CD4-positive, alpha-beta T cell (primary cell): ENCODE measurements around the gene TACC3. TPM values are rescaled to one million over a fixed set of nuclear protein-coding genes. Genes with fewer than 3 reads are reported as not detected.

Source experiments
- ATAC-seq: fragments of 200-7000 bp; cut with Tn5 transposase; one replicate; pipeline ENCODE4 v1.10.0; 2022; ENCODE audit warnings: mild to moderate bottlenecking; ENCODE audit not compliant: poor library complexity
- CTCF ChIA-PET: fragments of 350-600 bp; sonication (Branson Sonifier 250); formaldehyde crosslinking; loops from one replicate; lab custom pipeline; 2021; ENCODE audit warnings: antibody characterized with exemption, inconsistent platforms; lab: Charles Lee
- POLR2A ChIA-PET: fragments of 350-600 bp; sonication (Branson Sonifier 250); formaldehyde crosslinking; loops from one replicate; lab custom pipeline; 2021; ENCODE audit warnings: antibody characterized with exemption, inconsistent platforms; lab: Charles Lee
- DNase-seq, 14 experiments: peaks; one replicate each; pipeline ENCODE4 v3.0.0-alpha.2; 2013 to 2020; ENCODE audit warnings: mixed read lengths in 2 of 14
- H3K27ac ChIP-seq, 2 donors: one replicate each; pipeline versions ENCODE4 v1.5.1 to v1.7.0; 2013; ENCODE audit warnings: low read length in 2 of 2, low read depth in 1 of 2, mild to moderate bottlenecking in 1 of 2
- H3K27me3 ChIP-seq, 2 experiments: 1 replicate in 1 of 2; 2 replicates in 1 of 2; pipeline versions ENCODE4 v1.6.1 to v1.7.0; 2013; ENCODE audit warnings: low read length in 2 of 2, control low read depth in 1 of 2, mild to moderate bottlenecking in 1 of 2, moderate library complexity in 1 of 2; ENCODE audit not compliant: insufficient read depth in 2 of 2, control insufficient read depth in 1 of 2
- H3K36me3 ChIP-seq: one replicate; pipeline ENCODE4 v1.6.1; 2013; ENCODE audit warnings: low read length, control low read depth; ENCODE audit not compliant: insufficient read depth
- H3K4me1 ChIP-seq: one replicate; pipeline ENCODE4 v1.6.1; 2013; ENCODE audit warnings: low read length, control low read depth; ENCODE audit not compliant: insufficient read depth
- H3K4me3 ChIP-seq: one replicate; pipeline ENCODE4 v1.5.1; 2013; ENCODE audit warnings: mild to moderate bottlenecking, low read length, moderate library complexity
- H3K9me3 ChIP-seq, 2 experiments: 1 replicate in 1 of 2; 2 replicates in 1 of 2; pipeline versions ENCODE4 v1.6.1 to v1.7.0; 2013; ENCODE audit warnings: low read length in 2 of 2, mild to moderate bottlenecking in 2 of 2, control low read depth in 1 of 2, moderate library complexity in 1 of 2; ENCODE audit not compliant: control insufficient read depth in 1 of 2, insufficient read depth in 1 of 2
- H3K27ac Mint-ChIP-seq: one replicate; pipeline ENCODE4 v1.8.0; 2020; ENCODE audit warnings: mixed read lengths
- H3K27me3 Mint-ChIP-seq: one replicate; pipeline ENCODE4 v1.8.0; 2021; ENCODE audit warnings: mixed read lengths
- H3K36me3 Mint-ChIP-seq: one replicate; pipeline ENCODE4 v1.8.0; 2021; ENCODE audit warnings: low read depth, mixed read lengths
- H3K4me1 Mint-ChIP-seq: one replicate; pipeline ENCODE4 v1.8.0; 2021; ENCODE audit warnings: low read depth, mixed read lengths
- H3K4me3 Mint-ChIP-seq: one replicate; pipeline ENCODE4 v1.8.0; 2020; ENCODE audit warnings: mild to moderate bottlenecking, mixed read lengths
- H3K9me3 Mint-ChIP-seq: one replicate; pipeline ENCODE4 v1.8.0; 2020; ENCODE audit warnings: mixed read lengths
- CTCF ChIP-seq: fragments of 200-600 bp; IDR thresholded peaks from one replicate; pipeline ENCODE4 v1.8.0; 2022; ENCODE audit warnings: antibody characterized with exemption, mild to moderate bottlenecking
- intact Hi-C, 2 experiments: fragments of 100-400 bp; cut with DNase I in 1 of 2; cut with micrococcal nuclease in 1 of 2; formaldehyde crosslinking; loops; one replicate each; pipeline versions ENCODE4 v1.15.1 to v1.9.0; 2023 to 2025; cut with DNase I, micrococcal nuclease
- total RNA-seq, 174 experiments: library from RNA in 2 of 174; stranded (reverse) in 2 of 174; gene quantifications; one replicate each; pipeline ENCODE4 v1.2.3 and lab custom pipeline; 2021 to 2026

TACC3 gene
- total RNA-seq, 2 experiments from 2014 or later, result 123 TPM

GRCh38 chr4:1756079-1756478 is 34.8 kb downstream of the TACC3 start:
- no peaks in the 10 kb centered on the region for H3K27me3 Mint-ChIP-seq
- DNase-seq (no peak), ATAC-seq (no peak)
- ChIA-PET CTCF (no interaction called here), POLR2A (no interaction called here)
- no peaks in the 10 kb centered on the region for H3K9me3 ChIP-seq
- H3K27ac ChIP-seq, result no peak overlapping the region
- no peaks in the 10 kb centered on the region for H3K4me1 Mint-ChIP-seq
- no peaks in the 10 kb centered on the region for H3K36me3 ChIP-seq
- H3K4me1 ChIP-seq, result peaks cover 25% of the 10 kb centered on the region
- no peaks in the 10 kb centered on the region for H3K27me3 ChIP-seq
- no peak overlapping the region for H3K27ac Mint-ChIP-seq
- no peaks in the 10 kb centered on the region for H3K9me3 Mint-ChIP-seq
- TF ChIP-seq CTCF, result no peak
- H3K36me3 Mint-ChIP-seq, result no peaks in the 10 kb centered on the region
- no peak overlapping the region for H3K4me3 ChIP-seq
- H3K4me3 Mint-ChIP-seq, result no peak overlapping the region
- intact Hi-C loops, result no loop called here

- no peak for TF ChIP-seq CTCF
- ATAC-seq, result no peak
- no peaks in the 10 kb centered on the region for H3K36me3 Mint-ChIP-seq
- Histone ChIP-seq H3K27ac (no peak overlapping the region), H3K9me3 (peaks cover 0 to under 1% of the 10 kb centered on the region in 2 experiments), H3K36me3 (no peaks in the 10 kb centered on the region), H3K27me3 (no peaks in the 10 kb centered on the region), H3K4me1 (peaks cover 21% of the 10 kb centered on the region), H3K4me3 (no peak overlapping the region)
- H3K9me3 Mint-ChIP-seq, result no peaks in the 10 kb centered on the region
- intact Hi-C loops, result no loop called here
- ChIA-PET POLR2A (no interaction called here), CTCF (no interaction called here)
- no peaks in the 10 kb centered on the region for H3K4me1 Mint-ChIP-seq
- H3K27ac Mint-ChIP-seq, result no peak overlapping the region
- H3K27me3 Mint-ChIP-seq, result no peaks in the 10 kb centered on the region
- DNase-seq, result no peak
- H3K4me3 Mint-ChIP-seq, result no peak overlapping the region
Measured at GRCh38 chr4:1756893-1757779, 35.8 kb downstream of the TACC3 start.

GRCh38 chr4:1757836-1758235 is 36.5 kb downstream of the TACC3 start:
- CTCF ChIA-PET, result no interaction called here
- Mint-ChIP-seq H3K4me3 (no peak overlapping the region), H3K36me3 (no peaks in the 10 kb centered on the region), H3K9me3 (no peaks in the 10 kb centered on the region), H3K27me3 (peaks cover 3% of the 10 kb centered on the region), H3K27ac (no peak overlapping the region), H3K4me1 (no peaks in the 10 kb centered on the region)
- intact Hi-C loops, result no loop called here
- H3K9me3 ChIP-seq, result peaks cover 0 to 7% of the 10 kb centered on the region in 2 experiments
- no peaks in the 10 kb centered on the region for H3K27me3 ChIP-seq
- no peak overlapping the region for H3K4me3 ChIP-seq
- DNase-seq (no peak), ATAC-seq (no peak)
- no peak for TF ChIP-seq CTCF
- H3K27ac ChIP-seq, result no peak overlapping the region
- POLR2A ChIA-PET, result no interaction called here
- H3K4me1 ChIP-seq, result peaks cover 14% of the 10 kb centered on the region
- no peaks in the 10 kb centered on the region for H3K36me3 ChIP-seq
